GM23338 (cell line): ENCODE results near the gene CHRNA7. TPM values are rescaled to one million over a fixed set of nuclear protein-coding genes. Genes with fewer than 3 reads are reported as not detected.

Experiments
- ATAC-seq: fragments of 200-7000 bp; cut with Tn5 transposase; 3 replicates; pipeline ENCODE4 v1.9.1; 2020
- DNase-seq: peaks from one replicate; pipeline ENCODE4 v3.0.0-alpha.2; 2015; ENCODE audit warnings: low spot score
- H2AFZ ChIP-seq: fragments of 200-600 bp; sonication (generic); 2 replicates; pipeline ENCODE4 v1.8.0; 2016; ENCODE audit warnings: antibody characterized with exemption, mild to moderate bottlenecking, moderate library complexity
- H3F3A ChIP-seq: fragments of 200-600 bp; sonication (generic); replicated peaks from 2 replicates; pipeline ENCODE4 v1.8.0; 2017; ENCODE audit warnings: antibody characterized with exemption, mixed run types, low read depth
- H3K27ac ChIP-seq: fragments of 200-600 bp; sonication (generic); 2 replicates; pipeline ENCODE4 v1.6.1; 2016; ENCODE audit warnings: low read depth
- H3K27me3 ChIP-seq: fragments of 200-600 bp; sonication (generic); 2 replicates; pipeline ENCODE4 v1.8.0; 2016; ENCODE audit warnings: mild to moderate bottlenecking, mixed run types, moderate library complexity; ENCODE audit not compliant: insufficient read depth
- H3K36me3 ChIP-seq: fragments of 200-600 bp; sonication (generic); 2 replicates; pipeline ENCODE4 v1.8.0; 2016; ENCODE audit warnings: mild to moderate bottlenecking; ENCODE audit not compliant: insufficient read depth
- H3K4me1 ChIP-seq: fragments of 200-600 bp; sonication (generic); 2 replicates; pipeline ENCODE4 v1.8.0; 2016; ENCODE audit warnings: mild to moderate bottlenecking, moderate library complexity; ENCODE audit not compliant: insufficient read depth
- H3K4me2 ChIP-seq: fragments of 200-600 bp; sonication (generic); 2 replicates; pipeline ENCODE4 v1.7.1; 2017; ENCODE audit warnings: mixed run types
- H3K4me3 ChIP-seq: fragments of 200-600 bp; sonication (generic); 2 replicates; pipeline ENCODE4 v1.6.1; 2016; ENCODE audit warnings: mixed run types
- H3K79me2 ChIP-seq: fragments of 200-600 bp; sonication (generic); replicated peaks from 2 replicates; pipeline ENCODE4 v1.8.0; 2017; ENCODE audit warnings: mild to moderate bottlenecking; ENCODE audit not compliant: insufficient read depth
- H3K9me2 ChIP-seq: fragments of 200-600 bp; sonication (generic); 2 replicates; pipeline ENCODE4 v1.8.0; 2017; ENCODE audit not compliant: insufficient read depth
- H4K20me1 ChIP-seq: fragments of 200-600 bp; sonication (generic); replicated peaks from 2 replicates; pipeline ENCODE4 v1.8.0; 2017; ENCODE audit warnings: mild to moderate bottlenecking; ENCODE audit not compliant: insufficient read depth
- H3K27ac Mint-ChIP-seq: 2 replicates; pipeline ENCODE4 v1.8.0; 2020; ENCODE audit warnings: inconsistent platforms, mild to moderate bottlenecking, moderate library complexity, mixed read lengths
- H3K27me3 Mint-ChIP-seq: 3 replicates; pipeline ENCODE4 v1.8.0; 2022; ENCODE audit warnings: low read depth, mild to moderate bottlenecking, moderate library complexity, mixed read lengths, inconsistent platforms; ENCODE audit not compliant: insufficient read depth, poor library complexity
- H3K36me3 Mint-ChIP-seq: 3 replicates; pipeline ENCODE4 v1.8.0; 2021; ENCODE audit warnings: low read depth, mild to moderate bottlenecking, inconsistent platforms, moderate library complexity, mixed read lengths
- H3K4me1 Mint-ChIP-seq: 3 replicates; pipeline ENCODE4 v1.8.0; 2020; ENCODE audit warnings: mild to moderate bottlenecking, inconsistent platforms, mixed read lengths
- H3K4me3 Mint-ChIP-seq: 3 replicates; pipeline ENCODE4 v1.8.0; 2021; ENCODE audit warnings: moderate library complexity, mild to moderate bottlenecking, inconsistent platforms, mixed read lengths
- H3K9me3 Mint-ChIP-seq: 3 replicates; pipeline ENCODE4 v1.8.0; 2020; ENCODE audit warnings: moderate library complexity, mild to moderate bottlenecking, inconsistent platforms, mixed read lengths
- CREB1 ChIP-seq: fragments of 250-450 bp; sonication (Bioruptor Pico); IDR thresholded peaks from 2 replicates; pipeline ENCODE4 v1.5.0; 2020; ENCODE audit warnings: low read depth, mild to moderate bottlenecking, moderate library complexity
- CTCF ChIP-seq, 2 experiments: fragments of 200-600 bp in 1 of 2; sonication (generic) in 1 of 2; conservative IDR thresholded peaks; 2 replicates each; pipeline versions ENCODE4 v1.5.1 to v1.6.1; 2016 to 2017; ENCODE audit warnings: antibody characterized with exemption in 2 of 2, low read depth in 2 of 2, mild to moderate bottlenecking in 2 of 2, moderate library complexity in 1 of 2
- ETS1 ChIP-seq: IDR thresholded peaks from 2 replicates; pipeline ENCODE4 v1.6.1; 2016; ENCODE audit warnings: antibody characterized with exemption
- EZH2 ChIP-seq: fragments of 200-600 bp; sonication (generic); IDR thresholded peaks from one replicate; pipeline ENCODE4 v1.8.0; 2017; ENCODE audit warnings: antibody characterized with exemption, mild to moderate bottlenecking, low read depth; ENCODE audit not compliant: unreplicated experiment
- EZH2phosphoT487 ChIP-seq: fragments of 200-600 bp; sonication (generic); IDR thresholded peaks from one replicate; pipeline ENCODE4 v1.8.1; 2018; ENCODE audit warnings: antibody characterized with exemption; ENCODE audit not compliant: unreplicated experiment
- JUNB ChIP-seq: IDR thresholded peaks from one replicate; pipeline ENCODE4 v1.6.1; 2016; ENCODE audit warnings: antibody characterized with exemption; ENCODE audit not compliant: unreplicated experiment
- NANOG ChIP-seq: IDR thresholded peaks from 2 replicates; pipeline ENCODE4 v1.6.1; 2016; ENCODE audit warnings: antibody characterized with exemption, borderline replicate concordance
- POLR2AphosphoS5 ChIP-seq: IDR thresholded peaks from 2 replicates; pipeline ENCODE4 v1.6.1; 2016; ENCODE audit warnings: antibody characterized with exemption, low read depth
- REST ChIP-seq: IDR thresholded peaks from one replicate; pipeline ENCODE4 v1.6.1; 2018; ENCODE audit warnings: antibody characterized with exemption; ENCODE audit not compliant: unreplicated experiment
- STAT1 ChIP-seq: IDR thresholded peaks from one replicate; pipeline ENCODE4 v1.6.1; 2016; ENCODE audit warnings: antibody characterized with exemption; ENCODE audit not compliant: unreplicated experiment
- ZNF114 ChIP-seq: fragments of 250-450 bp; sonication (Bioruptor Pico); IDR thresholded peaks from 2 replicates; pipeline ENCODE4 v1.5.0; 2020; ENCODE audit warnings: mild to moderate bottlenecking, moderate library complexity
- ZNF331 ChIP-seq: fragments of 250-450 bp; sonication (Bioruptor Pico); IDR thresholded peaks from 2 replicates; pipeline ENCODE4 v1.5.0; 2020; ENCODE audit warnings: low read depth, mild to moderate bottlenecking, moderate library complexity
- polyA plus RNA-seq: library from polyadenylated mRNA; unstranded; fragments of >200 nt; fragmentation: Nextera tagmentation; extraction: Ambion mirVana; gene quantifications from 2 replicates; pipeline ENCODE4 v1.2.1, GENCODE V29; 2016
- total RNA-seq: library from RNA; depleted of rRNA; stranded (reverse); fragments of >200 nt; shearing (Covaris generic); gene quantifications from 2 replicates; pipeline ENCODE4 v1.2.3, GENCODE V29; 2014

Gene CHRNA7
- total and polyA plus RNA-seq, 2 experiments from 2014 or later, result 4.6 to 8.2 TPM

GRCh38 chr15:32112101-32112500, 81.8 kb downstream of the CHRNA7 start:
- Histone ChIP-seq H3K4me2 (no peak overlapping the region), H3K4me1 (peaks cover 9% of the 10 kb centered on the region), H2AFZ (no peak overlapping the region), H3K36me3 (no peaks in the 10 kb centered on the region), H4K20me1 (no peaks in the 10 kb centered on the region), H3F3A (no peaks in the 10 kb centered on the region), H3K27me3 (no peaks in the 10 kb centered on the region), H3K79me2 (no peaks in the 10 kb centered on the region), H3K4me3 (no peak overlapping the region), H3K9me2 (no peaks in the 10 kb centered on the region), H3K27ac (no peak overlapping the region)
- Mint-ChIP-seq H3K36me3 (no peaks in the 10 kb centered on the region; the same call in 2 of the 3 replicates), H3K9me3 (peaks cover 3% of the 10 kb centered on the region; the same call in 1 of the 3 replicates), H3K4me3 (no peak overlapping the region), H3K4me1 (peaks cover 26% of the 10 kb centered on the region), H3K27me3 (peaks cover 5% of the 10 kb centered on the region), H3K27ac (no peak overlapping the region)
- TF ChIP-seq STAT1 (no peak), POLR2AphosphoS5 (no peak)
- DNase-seq (no peak), ATAC-seq (no peak)

- peaks cover 1% of the 10 kb centered on the region for H3K4me1 ChIP-seq
- H4K20me1 ChIP-seq, result no peaks in the 10 kb centered on the region
- H3K79me2 ChIP-seq, result no peaks in the 10 kb centered on the region
- H3K27me3 ChIP-seq, result no peaks in the 10 kb centered on the region
- Mint-ChIP-seq H3K4me1 (peaks cover 19% of the 10 kb centered on the region), H3K9me3 (peaks cover 3% of the 10 kb centered on the region; the same call in 1 of the 3 replicates), H3K27ac (no peak overlapping the region), H3K36me3 (no peaks in the 10 kb centered on the region; the same call in 2 of the 3 replicates), H3K27me3 (peaks cover 3% of the 10 kb centered on the region), H3K4me3 (no peak overlapping the region)
- no peak overlapping the region for H2AFZ ChIP-seq
- no peaks in the 10 kb centered on the region for H3K36me3 ChIP-seq
- no peaks in the 10 kb centered on the region for H3K9me2 ChIP-seq
- DNase-seq, result no peak
- no peak overlapping the region for H3K4me3 ChIP-seq
- H3K4me2 ChIP-seq, result no peak overlapping the region
- H3F3A ChIP-seq, result no peaks in the 10 kb centered on the region
- no peak overlapping the region for H3K27ac ChIP-seq
- ATAC-seq, result no peak
- TF ChIP-seq EZH2phosphoT487, result no peak
- no peak for TF ChIP-seq CTCF (conservative IDR thresholded peaks at IDR 0.05; ENCODE audit: low read depth in 2 of 2)
- TF ChIP-seq ETS1, result no peak
- TF ChIP-seq CREB1 (CRISPR knock-in tag), result no peak
- TF ChIP-seq REST, result no peak
- TF ChIP-seq JUNB, result no peak
- TF ChIP-seq NANOG, result no peak
- TF ChIP-seq ZNF331, result no peak
- TF ChIP-seq POLR2AphosphoS5, result no peak
- TF ChIP-seq ZNF114 (CRISPR knock-in tag), result no peak
- TF ChIP-seq EZH2, result no peak
Measured at GRCh38 chr15:32113224-32113623, 82.9 kb downstream of the CHRNA7 start.
